GM23338 (cell line): ENCODE data around the gene EIF4A3. TPM values are rescaled to one million over a fixed set of nuclear protein-coding genes. Genes with fewer than 3 reads are reported as not detected.

Source experiments
- ATAC-seq: fragments of 200-7000 bp; cut with Tn5 transposase; 3 replicates; pipeline ENCODE4 v1.9.1; 2020
- DNase-seq: peaks from one replicate; pipeline ENCODE4 v3.0.0-alpha.2; 2015; ENCODE audit warnings: low spot score
- H2AFZ ChIP-seq: fragments of 200-600 bp; sonication (generic); 2 replicates; pipeline ENCODE4 v1.8.0; 2016; ENCODE audit warnings: antibody characterized with exemption, mild to moderate bottlenecking, moderate library complexity
- H3F3A ChIP-seq: fragments of 200-600 bp; sonication (generic); replicated peaks from 2 replicates; pipeline ENCODE4 v1.8.0; 2017; ENCODE audit warnings: antibody characterized with exemption, mixed run types, low read depth
- H3K27ac ChIP-seq: fragments of 200-600 bp; sonication (generic); 2 replicates; pipeline ENCODE4 v1.6.1; 2016; ENCODE audit warnings: low read depth
- H3K27me3 ChIP-seq: fragments of 200-600 bp; sonication (generic); 2 replicates; pipeline ENCODE4 v1.8.0; 2016; ENCODE audit warnings: mild to moderate bottlenecking, mixed run types, moderate library complexity; ENCODE audit not compliant: insufficient read depth
- H3K36me3 ChIP-seq: fragments of 200-600 bp; sonication (generic); 2 replicates; pipeline ENCODE4 v1.8.0; 2016; ENCODE audit warnings: mild to moderate bottlenecking; ENCODE audit not compliant: insufficient read depth
- H3K4me1 ChIP-seq: fragments of 200-600 bp; sonication (generic); 2 replicates; pipeline ENCODE4 v1.8.0; 2016; ENCODE audit warnings: mild to moderate bottlenecking, moderate library complexity; ENCODE audit not compliant: insufficient read depth
- H3K4me2 ChIP-seq: fragments of 200-600 bp; sonication (generic); 2 replicates; pipeline ENCODE4 v1.7.1; 2017; ENCODE audit warnings: mixed run types
- H3K4me3 ChIP-seq: fragments of 200-600 bp; sonication (generic); 2 replicates; pipeline ENCODE4 v1.6.1; 2016; ENCODE audit warnings: mixed run types
- H3K79me2 ChIP-seq: fragments of 200-600 bp; sonication (generic); replicated peaks from 2 replicates; pipeline ENCODE4 v1.8.0; 2017; ENCODE audit warnings: mild to moderate bottlenecking; ENCODE audit not compliant: insufficient read depth
- H3K9me2 ChIP-seq: fragments of 200-600 bp; sonication (generic); 2 replicates; pipeline ENCODE4 v1.8.0; 2017; ENCODE audit not compliant: insufficient read depth
- H4K20me1 ChIP-seq: fragments of 200-600 bp; sonication (generic); replicated peaks from 2 replicates; pipeline ENCODE4 v1.8.0; 2017; ENCODE audit warnings: mild to moderate bottlenecking; ENCODE audit not compliant: insufficient read depth
- H3K27ac Mint-ChIP-seq: 2 replicates; pipeline ENCODE4 v1.8.0; 2020; ENCODE audit warnings: inconsistent platforms, mild to moderate bottlenecking, moderate library complexity, mixed read lengths
- H3K27me3 Mint-ChIP-seq: 3 replicates; pipeline ENCODE4 v1.8.0; 2022; ENCODE audit warnings: low read depth, mild to moderate bottlenecking, moderate library complexity, mixed read lengths, inconsistent platforms; ENCODE audit not compliant: insufficient read depth, poor library complexity
- H3K36me3 Mint-ChIP-seq: 3 replicates; pipeline ENCODE4 v1.8.0; 2021; ENCODE audit warnings: low read depth, mild to moderate bottlenecking, inconsistent platforms, moderate library complexity, mixed read lengths
- H3K4me1 Mint-ChIP-seq: 3 replicates; pipeline ENCODE4 v1.8.0; 2020; ENCODE audit warnings: mild to moderate bottlenecking, inconsistent platforms, mixed read lengths
- H3K4me3 Mint-ChIP-seq: 3 replicates; pipeline ENCODE4 v1.8.0; 2021; ENCODE audit warnings: moderate library complexity, mild to moderate bottlenecking, inconsistent platforms, mixed read lengths
- H3K9me3 Mint-ChIP-seq: 3 replicates; pipeline ENCODE4 v1.8.0; 2020; ENCODE audit warnings: moderate library complexity, mild to moderate bottlenecking, inconsistent platforms, mixed read lengths
- EZH2 ChIP-seq: fragments of 200-600 bp; sonication (generic); IDR thresholded peaks from one replicate; pipeline ENCODE4 v1.8.0; 2017; ENCODE audit warnings: antibody characterized with exemption, mild to moderate bottlenecking, low read depth; ENCODE audit not compliant: unreplicated experiment
- JUNB ChIP-seq: IDR thresholded peaks from one replicate; pipeline ENCODE4 v1.6.1; 2016; ENCODE audit warnings: antibody characterized with exemption; ENCODE audit not compliant: unreplicated experiment
- STAT1 ChIP-seq: IDR thresholded peaks from one replicate; pipeline ENCODE4 v1.6.1; 2016; ENCODE audit warnings: antibody characterized with exemption; ENCODE audit not compliant: unreplicated experiment
- ZNF114 ChIP-seq: fragments of 250-450 bp; sonication (Bioruptor Pico); IDR thresholded peaks from 2 replicates; pipeline ENCODE4 v1.5.0; 2020; ENCODE audit warnings: mild to moderate bottlenecking, moderate library complexity
- ZNF331 ChIP-seq: fragments of 250-450 bp; sonication (Bioruptor Pico); IDR thresholded peaks from 2 replicates; pipeline ENCODE4 v1.5.0; 2020; ENCODE audit warnings: low read depth, mild to moderate bottlenecking, moderate library complexity
- ZNF462 ChIP-seq: fragments of 250-450 bp; sonication (Bioruptor Pico); IDR thresholded peaks from 2 replicates; pipeline ENCODE4 v1.5.0; 2020; ENCODE audit warnings: mild to moderate bottlenecking, moderate library complexity
- polyA plus RNA-seq: library from polyadenylated mRNA; unstranded; fragments of >200 nt; fragmentation: Nextera tagmentation; extraction: Ambion mirVana; gene quantifications from 2 replicates; pipeline ENCODE4 v1.2.1, GENCODE V29; 2016
- total RNA-seq: library from RNA; depleted of rRNA; stranded (reverse); fragments of >200 nt; shearing (Covaris generic); gene quantifications from 2 replicates; pipeline ENCODE4 v1.2.3, GENCODE V29; 2014

The EIF4A3 gene
- total and polyA plus RNA-seq, 2 experiments from 2014 or later, result 146 to 156 TPM

DNA sequence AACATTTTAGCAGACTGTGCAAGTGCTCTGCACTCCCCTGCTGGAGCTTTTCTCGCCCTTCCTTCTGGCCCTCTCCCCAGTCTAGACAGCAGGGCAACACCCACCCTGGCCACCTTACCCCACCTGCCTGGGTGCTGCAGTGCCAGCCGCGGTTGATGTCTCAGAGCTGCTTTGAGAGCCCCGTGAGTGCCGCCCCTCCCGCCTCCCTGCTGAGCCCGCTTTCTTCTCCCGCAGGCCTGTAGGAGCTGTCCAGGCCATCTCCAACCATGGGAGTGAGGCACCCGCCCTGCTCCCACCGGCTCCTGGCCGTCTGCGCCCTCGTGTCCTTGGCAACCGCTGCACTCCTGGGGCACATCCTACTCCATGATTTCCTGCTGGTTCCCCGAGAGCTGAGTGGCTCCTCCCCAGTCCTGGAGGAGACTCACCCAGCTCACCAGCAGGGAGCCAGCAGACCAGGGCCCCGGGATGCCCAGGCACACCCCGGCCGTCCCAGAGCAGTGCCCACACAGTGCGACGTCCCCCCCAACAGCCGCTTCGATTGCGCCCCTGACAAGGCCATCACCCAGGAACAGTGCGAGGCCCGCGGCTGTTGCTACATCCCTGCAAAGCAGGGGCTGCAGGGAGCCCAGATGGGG, 42.5 kb downstream of the EIF4A3 start:
- TF ChIP-seq ZNF462 (CRISPR knock-in tag) (no peak), EZH2 (no peak), ZNF331 (no peak), ZNF114 (CRISPR knock-in tag) (no peak), STAT1 (no peak), JUNB (no peak)
- Histone ChIP-seq H3K79me2 (0 out of 2 replicates have a peak, but pooled peaks cover 5% of the 10 kb centered on the region), H2AFZ (no peak overlapping the region), H3K4me3 (no peak overlapping the region), H3K4me1 (peaks cover 10% of the 10 kb centered on the region; the same call in 1 of the 2 replicates), H3K36me3 (no peaks in the 10 kb centered on the region), H3K9me2 (no peaks in the 10 kb centered on the region), H3K4me2 (no peak overlapping the region), H3F3A (0 out of 2 replicates have a peak, but pooled peaks cover 4% of the 10 kb centered on the region), H3K27ac (no peak overlapping the region), H3K27me3 (peaks cover 8% of the 10 kb centered on the region; the same call in 1 of the 2 replicates), H4K20me1 (no peaks in the 10 kb centered on the region)
- peaks cover 22% of the 10 kb centered on the region for H3K4me1 Mint-ChIP-seq
- peaks cover 3% of the 10 kb centered on the region; the same call in 2 of the 3 replicates for H3K36me3 Mint-ChIP-seq
- ATAC-seq (peak; percentile 2; the same call in 1 of the 3 replicates), DNase-seq (no peak)
- no peak overlapping the region for H3K27ac Mint-ChIP-seq
- H3K27me3 Mint-ChIP-seq, result peaks cover 17% of the 10 kb centered on the region
- H3K9me3 Mint-ChIP-seq, result no peaks in the 10 kb centered on the region; the same call in 2 of the 3 replicates
- H3K4me3 Mint-ChIP-seq, result no peak overlapping the region
